Stomach smooth muscle (tissue), 2 donors: ENCODE results near the gene TBL3.
"Not testable (repeated sequence)": the region's sequence is repeated elsewhere in the genome, so short reads cannot be mapped to it uniquely, and the experiment has no call there.

Experiments used
- H3K27ac ChIP-seq: one replicate; pipeline ENCODE4 v1.7.0; 2013; ENCODE audit warnings: mild to moderate bottlenecking, low read length, inconsistent platforms
- H3K27me3 ChIP-seq, 2 donors: one replicate each; pipeline ENCODE4 v1.7.0; 2013; ENCODE audit warnings: low read length in 2 of 2; ENCODE audit not compliant: insufficient read depth in 2 of 2, control insufficient read depth in 1 of 2
- H3K36me3 ChIP-seq, 2 donors: one replicate each; pipeline ENCODE4 v1.7.0; 2013; ENCODE audit warnings: low read length in 2 of 2; ENCODE audit not compliant: control insufficient read depth in 2 of 2, insufficient read depth in 2 of 2
- H3K4me1 ChIP-seq: one replicate; pipeline ENCODE4 v1.7.0; 2013; ENCODE audit warnings: low read length; ENCODE audit not compliant: control insufficient read depth, insufficient read depth
- H3K4me3 ChIP-seq, 2 donors: one replicate each; pipeline ENCODE4 v1.7.0; 2013; ENCODE audit warnings: low read length in 2 of 2
- H3K9ac ChIP-seq, 2 donors: one replicate each; pipeline ENCODE4 v1.7.0; 2013; ENCODE audit warnings: low read length in 2 of 2, mild to moderate bottlenecking in 1 of 2
- H3K9me3 ChIP-seq, 2 donors: one replicate each; pipeline ENCODE4 v1.7.0; 2013; ENCODE audit warnings: low read length in 2 of 2; ENCODE audit not compliant: control insufficient read depth in 2 of 2
- donor health status: healthy.
- donor health status: Pancreatic carcinoma.

The TBL3 gene

GRCh38 chr16:1944612-1945199, 27.1 kb upstream of the TBL3 start:
- H3K4me3 ChIP-seq = no peak overlapping the region
- H3K36me3 ChIP-seq = peaks cover 5% of the 10 kb centered on the region in 2 donors
- peaks cover 25% of the 10 kb centered on the region for H3K4me1 ChIP-seq
- H3K9ac ChIP-seq = no peak overlapping the region
- no peak overlapping the region for H3K27ac ChIP-seq
- no peaks in the 10 kb centered on the region for H3K27me3 ChIP-seq
- no peaks in the 10 kb centered on the region for H3K9me3 ChIP-seq

GRCh38 chr16:1945559-1946391, 26.1 kb upstream of the TBL3 start:
- Histone ChIP-seq H3K9me3 (no peaks in the 10 kb centered on the region), H3K4me1 (peaks cover 23% of the 10 kb centered on the region), H3K27me3 (no peaks in the 10 kb centered on the region), H3K4me3 (no peak overlapping the region), H3K9ac (no peak overlapping the region), H3K36me3 (no peaks in the 10 kb centered on the region), H3K27ac (no peak overlapping the region)

GRCh38 chr16:1946495-1947368, 25.1 kb upstream of the TBL3 start:
- peaks cover 16% of the 10 kb centered on the region for H3K4me1 ChIP-seq
- H3K9me3 ChIP-seq = no peaks in the 10 kb centered on the region
- no peak overlapping the region for H3K27ac ChIP-seq

GRCh38 chr16:1947369-1947670, 24.5 kb upstream of the TBL3 start:
- Histone ChIP-seq H3K27me3 (no peaks in the 10 kb centered on the region), H3K4me3 (no peak overlapping the region), H3K36me3 (no peaks in the 10 kb centered on the region), H3K27ac (no peak overlapping the region), H3K9ac (no peak overlapping the region), H3K9me3 (no peaks in the 10 kb centered on the region), H3K4me1 (peaks cover 10% of the 10 kb centered on the region)

More at GRCh38 chr16:1946495-1947368, 25.1 kb upstream of the TBL3 start:
- H3K36me3 ChIP-seq = no peaks in the 10 kb centered on the region
- H3K9ac ChIP-seq = no peak overlapping the region
- H3K4me3 ChIP-seq = no peak overlapping the region
- H3K27me3 ChIP-seq = no peaks in the 10 kb centered on the region

GRCh38 chr16:1949507-1949906, 22.3 kb upstream of the TBL3 start:
- Histone ChIP-seq H3K9ac (no peak overlapping the region), H3K27ac (no peak overlapping the region)

GRCh38 chr16:1950047-1950446, 21.8 kb upstream of the TBL3 start:
- Histone ChIP-seq H3K4me3 (no peak overlapping the region), H3K36me3 (no peaks in the 10 kb centered on the region), H3K9ac (no peak overlapping the region), H3K9me3 (no peaks in the 10 kb centered on the region), H3K27me3 (no peaks in the 10 kb centered on the region), H3K4me1 (no peaks in the 10 kb centered on the region), H3K27ac (no peak overlapping the region)

More at GRCh38 chr16:1949507-1949906, 22.3 kb upstream of the TBL3 start:
- no peaks in the 10 kb centered on the region for H3K36me3 ChIP-seq
- no peaks in the 10 kb centered on the region for H3K4me1 ChIP-seq
- no peaks in the 10 kb centered on the region for H3K27me3 ChIP-seq
- H3K9me3 ChIP-seq = no peaks in the 10 kb centered on the region
- no peak overlapping the region for H3K4me3 ChIP-seq

GRCh38 chr16:1950559-1950958, 21.3 kb upstream of the TBL3 start:
- Histone ChIP-seq H3K36me3 (no peaks in the 10 kb centered on the region), H3K27ac (no peak overlapping the region), H3K27me3 (no peaks in the 10 kb centered on the region), H3K9me3 (no peaks in the 10 kb centered on the region), H3K9ac (no peak overlapping the region), H3K4me1 (no peaks in the 10 kb centered on the region), H3K4me3 (no peak overlapping the region)

GRCh38 chr16:1953734-1954133, 18.1 kb upstream of the TBL3 start:
- no peaks in the 10 kb centered on the region for H3K9me3 ChIP-seq
- H3K27me3 ChIP-seq = no peaks in the 10 kb centered on the region
- H3K27ac ChIP-seq = no peak overlapping the region
- no peak overlapping the region for H3K4me3 ChIP-seq
- no peak overlapping the region for H3K9ac ChIP-seq
- no peaks in the 10 kb centered on the region for H3K36me3 ChIP-seq
- H3K4me1 ChIP-seq = peaks cover 1% of the 10 kb centered on the region

- not testable (repeated sequence) for H3K9ac ChIP-seq, H3K27me3 ChIP-seq, H3K27ac ChIP-seq, H3K9me3 ChIP-seq, H3K4me3 ChIP-seq
- H3K4me1 ChIP-seq = peaks cover 14% of the 10 kb centered on the region
- H3K36me3 ChIP-seq = peaks cover 7 to 11% of the 10 kb centered on the region in 2 donors
These were observed 14.3 kb upstream of the TBL3 start for GRCh38 chr16:1957434-1958142.

- H3K4me1 ChIP-seq = peaks cover 14% of the 10 kb centered on the region
- H3K36me3 ChIP-seq = peaks cover 11 to 14% of the 10 kb centered on the region in 2 donors
- H3K9ac ChIP-seq, H3K27me3 ChIP-seq, H3K27ac ChIP-seq, H3K9me3 ChIP-seq, H3K4me3 ChIP-seq: not testable (repeated sequence)
These were observed 13.7 kb upstream of the TBL3 start for GRCh38 chr16:1958143-1958491.
